ENCODE results near the gene L1TD1.

- no peak for TF ChIP-seq POLR2A (IDR thresholded peaks at IDR 0.05)
- TF ChIP-seq, protein P1, sequence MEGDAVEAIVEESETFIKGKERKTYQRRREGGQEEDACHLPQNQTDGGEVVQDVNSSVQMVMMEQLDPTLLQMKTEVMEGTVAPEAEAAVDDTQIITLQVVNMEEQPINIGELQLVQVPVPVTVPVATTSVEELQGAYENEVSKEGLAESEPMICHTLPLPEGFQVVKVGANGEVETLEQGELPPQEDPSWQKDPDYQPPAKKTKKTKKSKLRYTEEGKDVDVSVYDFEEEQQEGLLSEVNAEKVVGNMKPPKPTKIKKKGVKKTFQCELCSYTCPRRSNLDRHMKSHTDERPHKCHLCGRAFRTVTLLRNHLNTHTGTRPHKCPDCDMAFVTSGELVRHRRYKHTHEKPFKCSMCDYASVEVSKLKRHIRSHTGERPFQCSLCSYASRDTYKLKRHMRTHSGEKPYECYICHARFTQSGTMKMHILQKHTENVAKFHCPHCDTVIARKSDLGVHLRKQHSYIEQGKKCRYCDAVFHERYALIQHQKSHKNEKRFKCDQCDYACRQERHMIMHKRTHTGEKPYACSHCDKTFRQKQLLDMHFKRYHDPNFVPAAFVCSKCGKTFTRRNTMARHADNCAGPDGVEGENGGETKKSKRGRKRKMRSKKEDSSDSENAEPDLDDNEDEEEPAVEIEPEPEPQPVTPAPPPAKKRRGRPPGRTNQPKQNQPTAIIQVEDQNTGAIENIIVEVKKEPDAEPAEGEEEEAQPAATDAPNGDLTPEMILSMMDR (IDR thresholded peaks at IDR 0.05) = no peak
These were observed 17.9 kb upstream of the L1TD1 start for GRCh38 chr1:62176597-62177312.
